Stomach (tissue), 4 donors: Measurements from ENCODE around the gene KCND2.

Source experiments
- POLR2A ChIP-seq, 4 donors: fragments of 450-650 bp; IDR thresholded peaks; one replicate each; pipeline ENCODE4 v1.6.1; 2016; ENCODE audit warnings: antibody characterized with exemption in 4 of 4, control low read depth in 2 of 4, mild to moderate bottlenecking in 1 of 4, moderate library complexity in 1 of 4
- TF ChIP-seq, protein P1 (sequence below), 7 experiments: fragments of 450-650 bp in 4 of 7; fragments of 200-600 bp in 3 of 7; sonication (generic) in 3 of 7; IDR thresholded peaks; one replicate each; pipeline ENCODE4 v1.5.1; 2016 to 2019; ENCODE audit warnings: antibody characterized with exemption in 7 of 7, control low read depth in 2 of 7, mild to moderate bottlenecking in 1 of 7

DNA sequence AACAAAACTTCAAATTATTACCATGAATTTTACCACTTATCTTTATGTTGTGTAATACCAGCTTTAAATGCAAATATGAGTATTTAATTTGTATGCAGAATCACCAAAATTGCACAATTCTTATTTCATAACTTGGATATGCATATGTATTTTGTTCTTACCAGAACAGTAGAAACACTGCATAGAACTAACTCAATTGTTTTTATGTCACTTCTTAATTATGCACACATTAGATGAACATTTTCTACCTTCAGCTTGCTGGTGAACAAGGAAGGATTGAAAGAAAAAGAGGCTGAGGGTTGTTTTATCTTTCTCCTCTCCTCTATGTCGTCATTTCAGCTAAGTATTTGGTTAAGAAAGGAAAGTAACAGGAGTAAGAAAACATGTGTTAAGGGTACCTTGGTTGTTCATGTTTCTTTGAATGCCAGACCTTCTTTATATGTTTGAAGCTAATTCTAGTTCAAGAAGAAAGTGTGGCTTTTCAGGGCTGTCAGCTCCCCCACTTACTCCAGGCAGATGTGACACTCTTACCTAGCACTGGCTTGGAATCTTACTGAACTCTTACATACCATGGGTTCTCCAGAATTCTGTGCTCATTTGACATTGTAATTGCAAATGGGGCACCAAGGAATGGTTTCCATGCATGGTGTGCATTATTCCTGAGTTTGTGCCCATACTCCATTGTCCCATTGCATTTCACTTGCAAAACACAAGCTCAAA is 436.4 kb downstream of the KCND2 start:
- TF ChIP-seq, protein P1, sequence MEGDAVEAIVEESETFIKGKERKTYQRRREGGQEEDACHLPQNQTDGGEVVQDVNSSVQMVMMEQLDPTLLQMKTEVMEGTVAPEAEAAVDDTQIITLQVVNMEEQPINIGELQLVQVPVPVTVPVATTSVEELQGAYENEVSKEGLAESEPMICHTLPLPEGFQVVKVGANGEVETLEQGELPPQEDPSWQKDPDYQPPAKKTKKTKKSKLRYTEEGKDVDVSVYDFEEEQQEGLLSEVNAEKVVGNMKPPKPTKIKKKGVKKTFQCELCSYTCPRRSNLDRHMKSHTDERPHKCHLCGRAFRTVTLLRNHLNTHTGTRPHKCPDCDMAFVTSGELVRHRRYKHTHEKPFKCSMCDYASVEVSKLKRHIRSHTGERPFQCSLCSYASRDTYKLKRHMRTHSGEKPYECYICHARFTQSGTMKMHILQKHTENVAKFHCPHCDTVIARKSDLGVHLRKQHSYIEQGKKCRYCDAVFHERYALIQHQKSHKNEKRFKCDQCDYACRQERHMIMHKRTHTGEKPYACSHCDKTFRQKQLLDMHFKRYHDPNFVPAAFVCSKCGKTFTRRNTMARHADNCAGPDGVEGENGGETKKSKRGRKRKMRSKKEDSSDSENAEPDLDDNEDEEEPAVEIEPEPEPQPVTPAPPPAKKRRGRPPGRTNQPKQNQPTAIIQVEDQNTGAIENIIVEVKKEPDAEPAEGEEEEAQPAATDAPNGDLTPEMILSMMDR (IDR thresholded peaks at IDR 0.05): no peak
- no peak for TF ChIP-seq POLR2A (IDR thresholded peaks at IDR 0.05)
